ENCODE data around the gene FAM227B. TPM values are rescaled to one million over a fixed set of nuclear protein-coding genes. Genes with fewer than 3 reads are reported as not detected.

FAM227B gene
- total RNA-seq, 1 donor from 2014 or later = 4.5 TPM

DNA sequence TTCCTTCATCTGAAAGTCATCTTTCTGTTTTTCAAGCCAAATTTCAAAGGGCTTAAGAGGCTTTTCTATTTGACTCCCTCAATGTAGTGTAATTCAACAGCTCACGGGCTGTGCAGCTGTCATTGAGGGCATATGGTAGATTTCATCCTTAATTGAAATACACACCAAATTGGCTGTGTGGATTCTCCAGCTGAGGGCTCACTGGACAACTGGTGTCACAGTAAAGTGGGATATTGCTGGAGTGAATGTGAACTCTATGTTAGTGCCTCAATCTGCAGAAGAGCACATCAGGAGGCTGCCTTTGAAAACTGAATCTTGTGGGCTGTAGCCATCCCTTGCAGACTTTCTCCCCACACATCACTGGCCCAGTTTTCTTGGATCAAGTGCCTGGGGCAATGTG, 330.4 kb downstream of the FAM227B start:
- H3K27ac ChIP-seq = no peak overlapping the region
- ATAC-seq (no peak), DNase-seq (no peak)
- no peak overlapping the region for H3K4me3 ChIP-seq
- H3K4me1 ChIP-seq = no peaks in the 10 kb centered on the region
- TF ChIP-seq, protein P1, sequence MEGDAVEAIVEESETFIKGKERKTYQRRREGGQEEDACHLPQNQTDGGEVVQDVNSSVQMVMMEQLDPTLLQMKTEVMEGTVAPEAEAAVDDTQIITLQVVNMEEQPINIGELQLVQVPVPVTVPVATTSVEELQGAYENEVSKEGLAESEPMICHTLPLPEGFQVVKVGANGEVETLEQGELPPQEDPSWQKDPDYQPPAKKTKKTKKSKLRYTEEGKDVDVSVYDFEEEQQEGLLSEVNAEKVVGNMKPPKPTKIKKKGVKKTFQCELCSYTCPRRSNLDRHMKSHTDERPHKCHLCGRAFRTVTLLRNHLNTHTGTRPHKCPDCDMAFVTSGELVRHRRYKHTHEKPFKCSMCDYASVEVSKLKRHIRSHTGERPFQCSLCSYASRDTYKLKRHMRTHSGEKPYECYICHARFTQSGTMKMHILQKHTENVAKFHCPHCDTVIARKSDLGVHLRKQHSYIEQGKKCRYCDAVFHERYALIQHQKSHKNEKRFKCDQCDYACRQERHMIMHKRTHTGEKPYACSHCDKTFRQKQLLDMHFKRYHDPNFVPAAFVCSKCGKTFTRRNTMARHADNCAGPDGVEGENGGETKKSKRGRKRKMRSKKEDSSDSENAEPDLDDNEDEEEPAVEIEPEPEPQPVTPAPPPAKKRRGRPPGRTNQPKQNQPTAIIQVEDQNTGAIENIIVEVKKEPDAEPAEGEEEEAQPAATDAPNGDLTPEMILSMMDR (IDR thresholded peaks at IDR 0.05) = no peak
- intact Hi-C loops (cut with DNase I) = no loop called here
- peaks cover 26% of the 10 kb centered on the region for H3K36me3 ChIP-seq
- no peaks in the 10 kb centered on the region for H3K27me3 ChIP-seq
- H3K9me3 ChIP-seq = no peaks in the 10 kb centered on the region

DNA sequence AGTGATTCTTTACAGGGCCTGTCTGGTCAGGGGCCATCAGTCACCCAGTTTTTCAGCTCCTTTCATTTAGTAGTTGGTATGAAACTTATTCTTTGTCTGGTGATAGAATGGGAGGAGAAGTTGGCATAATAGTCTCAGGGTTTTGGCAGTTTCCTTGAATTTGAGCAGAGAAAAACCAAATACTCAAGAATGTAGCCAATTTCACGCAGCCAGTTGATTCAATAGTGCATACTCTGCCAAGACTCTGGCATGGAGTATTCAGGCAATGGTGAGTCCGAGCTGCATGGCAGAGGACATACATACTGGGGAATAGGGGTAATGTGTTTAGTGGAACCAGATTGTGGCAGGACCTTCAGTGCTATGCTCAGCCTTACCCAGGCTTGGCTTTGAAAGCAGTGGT, 332.2 kb downstream of the FAM227B start:
- DNase-seq (no peak), ATAC-seq (no peak)
- H3K4me1 ChIP-seq = no peaks in the 10 kb centered on the region
- no peak overlapping the region for H3K27ac ChIP-seq
- intact Hi-C loops (cut with DNase I) = no loop called here
- no peaks in the 10 kb centered on the region for H3K9me3 ChIP-seq
- H3K36me3 ChIP-seq = peaks cover 38% of the 10 kb centered on the region
- no peaks in the 10 kb centered on the region for H3K27me3 ChIP-seq
- H3K4me3 ChIP-seq = no peak overlapping the region
- TF ChIP-seq, protein P1 (IDR thresholded peaks at IDR 0.05) = no peak

DNA sequence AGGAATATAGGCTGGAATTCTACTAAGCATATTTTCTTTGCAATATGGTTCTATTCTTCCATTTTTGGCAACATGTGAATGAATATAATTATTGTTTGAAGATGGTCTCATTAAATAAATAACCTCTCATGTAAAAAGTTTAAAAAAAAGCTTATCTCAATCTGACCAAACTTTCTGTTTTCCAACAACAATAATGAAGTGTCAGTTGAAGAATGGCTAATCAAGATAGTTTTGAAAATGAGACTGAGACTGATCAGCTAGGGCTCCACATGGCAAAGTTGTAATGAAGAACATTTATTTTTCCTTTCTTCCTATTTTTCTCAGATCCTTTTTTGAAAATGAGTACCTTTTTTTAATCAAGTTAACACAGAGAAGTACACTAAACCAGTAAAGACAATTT, 333.1 kb downstream of the FAM227B start:
- TF ChIP-seq, protein P1 (IDR thresholded peaks at IDR 0.05) = no peak
- intact Hi-C loops (cut with DNase I) = no loop called here
- peaks cover 31% of the 10 kb centered on the region for H3K36me3 ChIP-seq
- H3K4me1 ChIP-seq = no peaks in the 10 kb centered on the region
- ATAC-seq (no peak), DNase-seq (no peak)
- no peak overlapping the region for H3K27ac ChIP-seq
- no peaks in the 10 kb centered on the region for H3K27me3 ChIP-seq
- no peak overlapping the region for H3K4me3 ChIP-seq
- no peaks in the 10 kb centered on the region for H3K9me3 ChIP-seq

DNA sequence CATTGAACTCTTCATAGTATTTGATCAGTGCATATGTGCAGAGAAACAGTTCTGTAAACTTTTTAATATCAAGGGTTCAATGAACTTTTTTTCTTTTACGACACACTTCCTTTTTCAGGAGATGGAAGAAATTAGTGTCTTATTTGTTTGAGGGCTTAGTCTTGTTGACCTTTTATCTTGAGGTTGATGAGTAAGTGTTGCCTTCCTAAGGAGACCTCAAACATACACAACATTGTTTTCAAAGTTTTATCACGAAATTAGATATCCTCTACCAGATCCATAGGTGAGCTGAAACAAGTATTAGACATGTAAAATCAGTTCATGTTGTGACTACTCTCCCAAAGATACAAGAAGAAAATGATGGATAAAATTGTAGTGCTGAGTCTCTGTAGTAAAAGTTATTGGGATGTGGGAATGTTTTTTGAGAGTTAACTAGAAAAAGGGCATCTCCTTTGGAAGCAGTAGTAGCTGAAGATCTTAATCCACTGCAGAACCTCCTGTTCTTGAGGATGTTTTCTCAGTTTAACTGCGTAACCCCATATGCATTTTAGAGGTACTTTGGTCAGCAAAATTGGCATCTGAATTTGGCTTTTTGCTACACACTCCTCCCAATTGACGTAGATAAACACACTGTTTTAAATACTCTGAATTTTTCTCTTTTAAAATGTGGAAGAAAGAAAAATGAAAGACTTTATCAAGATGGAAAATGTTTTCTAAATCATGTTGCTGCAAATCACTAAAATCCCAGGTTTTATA, 333.8 kb downstream of the FAM227B start:
- peaks cover 31% of the 10 kb centered on the region for H3K36me3 ChIP-seq
- no peaks in the 10 kb centered on the region for H3K27me3 ChIP-seq
- H3K4me1 ChIP-seq = no peaks in the 10 kb centered on the region
- DNase-seq (no peak), ATAC-seq (no peak)
- intact Hi-C loops (cut with DNase I) = no loop called here
- H3K4me3 ChIP-seq = no peak overlapping the region
- no peak overlapping the region for H3K27ac ChIP-seq
- no peaks in the 10 kb centered on the region for H3K9me3 ChIP-seq
- TF ChIP-seq, protein P1 (IDR thresholded peaks at IDR 0.05) = no peak

DNA sequence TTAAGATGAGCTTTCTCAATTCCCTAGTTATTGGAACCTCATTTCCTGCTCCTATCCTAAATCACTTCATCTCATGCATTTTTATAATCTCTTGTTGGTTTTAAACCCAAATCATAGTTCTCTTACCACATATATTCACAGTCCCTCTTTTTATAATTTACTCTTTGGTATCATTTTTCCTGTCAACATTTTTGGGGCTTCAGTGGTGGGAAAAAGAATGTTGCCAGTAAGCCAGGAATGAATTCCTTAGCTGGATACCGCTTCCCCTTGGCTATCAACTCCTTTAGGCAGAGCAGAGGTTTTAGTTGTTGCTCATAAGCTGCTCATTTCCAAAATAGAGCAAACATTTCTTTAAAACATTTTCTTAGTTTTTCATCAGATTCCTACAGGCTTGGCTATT, 338.3 kb downstream of the FAM227B start:
- intact Hi-C loops (cut with DNase I) = no loop called here
- H3K36me3 ChIP-seq = peaks cover 36% of the 10 kb centered on the region
- ATAC-seq = no peak

More for the DNA sequence above, 338.3 kb downstream of the FAM227B start:
- Histone ChIP-seq H3K4me1 (no peaks in the 10 kb centered on the region), H3K9me3 (no peaks in the 10 kb centered on the region), H3K27me3 (no peaks in the 10 kb centered on the region), H3K27ac (no peak overlapping the region), H3K4me3 (no peak overlapping the region)
- TF ChIP-seq, protein P1 (IDR thresholded peaks at IDR 0.05) = no peak
- no peak for DNase-seq

Measured in upper lobe of right lung (tissue), 1 donor.